GM12892 (cell line): ENCODE measurements around the gene SP1.

Experiments used
- POLR2A ChIP-seq: IDR thresholded peaks from 2 replicates; pipeline ENCODE4 v1.6.1; 2011; ENCODE audit warnings: low read depth, low read length, control low read depth
- POLR2AphosphoS5 ChIP-seq: IDR thresholded peaks from 2 replicates; pipeline ENCODE4 v1.6.1; 2011; ENCODE audit warnings: low read depth, low read length, control low read depth
- TAF1 ChIP-seq: IDR thresholded peaks from 2 replicates; pipeline ENCODE4 v1.6.1; 2011; ENCODE audit warnings: low read depth, mild to moderate bottlenecking, control low read depth, low read length, borderline replicate concordance

- TF ChIP-seq POLR2A (no peak), POLR2AphosphoS5 (no peak), TAF1 (no peak)
Measured at GRCh38 chr12:53340398-53340797, 39.6 kb upstream of the SP1 start.
